MCF 10A (cell line): ENCODE results near the gene GPR155. TPM values are rescaled to one million over a fixed set of nuclear protein-coding genes. Genes with fewer than 3 reads are reported as not detected.

Experiments
- BruUV-seq: library from RNA; stranded (reverse); fragments of 400-500 nt; replicated peaks from 2 replicates; lab custom pipeline; 2021; lab: Mats Ljungman, UMichigan
- CTCF ChIA-PET: fragments of 300-600 bp; sonication (Branson Sonifier 250); formaldehyde crosslinking; extraction: SDS; loops from one replicate; lab custom pipeline; 2021; ENCODE audit warnings: antibody characterized with exemption, inconsistent platforms; lab: Yijun Ruan, JAX
- POLR2A ChIA-PET: fragments of 300-600, 350-650 bp; sonication (Branson Sonifier 250); formaldehyde crosslinking; extraction: SDS; loops from one replicate; lab custom pipeline; 2020; ENCODE audit warnings: antibody characterized with exemption, inconsistent platforms; lab: Yijun Ruan, JAX
- DNase-seq: peaks from one replicate; pipeline ENCODE4 v3.0.0-alpha.2; 2018; ENCODE audit not compliant: unreplicated experiment
- H3K27ac Mint-ChIP-seq: one replicate; pipeline ENCODE4 v1.8.0; 2022; ENCODE audit warnings: mild to moderate bottlenecking, low read depth, mixed read lengths; ENCODE audit not compliant: unreplicated experiment
- H3K27me3 Mint-ChIP-seq: one replicate; pipeline ENCODE4 v1.8.0; 2022; ENCODE audit warnings: mixed read lengths; ENCODE audit not compliant: insufficient read depth, unreplicated experiment
- H3K36me3 Mint-ChIP-seq: one replicate; pipeline ENCODE4 v1.8.0; 2022; ENCODE audit warnings: mild to moderate bottlenecking, moderate library complexity, mixed read lengths; ENCODE audit not compliant: insufficient read depth, unreplicated experiment
- H3K4me1 Mint-ChIP-seq: one replicate; pipeline ENCODE4 v1.8.0; 2022; ENCODE audit warnings: mixed read lengths; ENCODE audit not compliant: insufficient read depth, unreplicated experiment
- H3K4me3 Mint-ChIP-seq: one replicate; pipeline ENCODE4 v1.8.0; 2022; ENCODE audit warnings: mild to moderate bottlenecking, moderate library complexity, mixed read lengths; ENCODE audit not compliant: unreplicated experiment
- H3K9me3 Mint-ChIP-seq: one replicate; pipeline ENCODE4 v1.8.0; 2022; ENCODE audit warnings: mixed read lengths; ENCODE audit not compliant: unreplicated experiment
- CTCF ChIP-seq: fragments of 200-600 bp; IDR thresholded peaks from one replicate; pipeline ENCODE4 v1.8.0; 2022; ENCODE audit warnings: antibody characterized with exemption, mild to moderate bottlenecking; ENCODE audit not compliant: unreplicated experiment
- intact Hi-C: fragments of 100-400 bp; cut with micrococcal nuclease; formaldehyde crosslinking; loops from 2 replicates; pipeline ENCODE4 v1.14.1; 2022
- total RNA-seq: library from RNA; stranded (reverse); gene quantifications from 2 replicates; pipeline ENCODE4 v1.2.3, GENCODE V29; 2022

The GPR155 gene
- total RNA-seq, 1 experiment from 2014 or later, result 1.9 TPM

DNA sequence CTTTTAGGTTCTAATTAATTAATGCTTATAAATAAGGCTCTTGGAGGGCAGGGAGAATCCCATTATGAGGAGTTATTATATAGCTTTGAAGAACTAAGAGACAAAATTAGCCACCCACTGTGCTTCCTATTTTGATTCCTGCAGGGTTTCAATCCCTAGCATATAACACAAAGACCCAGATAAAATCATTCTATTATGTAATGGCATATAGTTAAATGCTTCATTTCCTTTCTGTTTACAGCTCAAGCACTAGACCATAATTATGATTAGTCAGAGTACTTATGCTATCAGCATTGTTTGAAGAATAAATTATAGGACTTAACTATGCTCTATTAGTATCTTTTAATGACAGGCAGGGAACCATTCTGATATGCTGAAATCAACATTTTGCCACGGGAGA, 9.1 kb downstream of the GPR155 start:
- no peak overlapping the region for H3K27ac Mint-ChIP-seq
- H3K9me3 Mint-ChIP-seq, result no peaks in the 10 kb centered on the region
- no peak overlapping the region for H3K4me3 Mint-ChIP-seq
- BruUV-seq, result no TSS peak
- TF ChIP-seq CTCF, result no peak
- CTCF ChIA-PET, result interaction anchor here (0.6 to 1.1 kb wide), 2 partner anchors 20 to 211 kb away, joined by 3 read pairs; no protein-coding TSS in a partner anchor
- no peaks in the 10 kb centered on the region for H3K36me3 Mint-ChIP-seq
- H3K4me1 Mint-ChIP-seq, result no peaks in the 10 kb centered on the region
- no peaks in the 10 kb centered on the region for H3K27me3 Mint-ChIP-seq
- intact Hi-C loops, result no loop called here
- DNase-seq, result no peak
- POLR2A ChIA-PET, result no interaction called here

DNA sequence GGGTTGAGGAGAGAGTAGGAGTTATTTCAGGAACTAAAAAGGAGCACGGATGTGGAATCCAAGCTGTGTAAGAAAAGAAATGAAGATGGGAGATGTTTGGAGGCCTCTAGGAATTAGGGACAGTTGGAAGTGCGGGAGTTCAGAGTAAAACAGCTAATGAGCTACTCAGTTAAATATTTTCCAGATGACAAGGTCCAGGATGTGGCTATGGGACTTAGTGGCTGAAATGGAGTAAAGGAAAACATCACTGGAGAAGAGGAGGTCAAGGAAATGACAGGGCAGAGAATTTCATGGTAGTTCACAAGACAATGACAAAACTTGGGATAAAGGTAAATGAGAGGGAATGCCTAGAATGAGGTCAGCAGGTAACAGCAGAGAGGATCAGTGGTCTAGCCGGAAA, 13.0 kb downstream of the GPR155 start:
- Mint-ChIP-seq H3K9me3 (no peaks in the 10 kb centered on the region), H3K27ac (no peak overlapping the region), H3K36me3 (no peaks in the 10 kb centered on the region), H3K4me1 (no peaks in the 10 kb centered on the region), H3K27me3 (no peaks in the 10 kb centered on the region), H3K4me3 (no peak overlapping the region)
- ChIA-PET CTCF (interaction anchor here (0.6 to 1.6 kb wide), 7 partner anchors 10 to 1776 kb away, joined by 3 to 12 read pairs (median 3); no protein-coding TSS in a partner anchor), POLR2A (interaction anchor here (0.6 to 2.3 kb wide), 2 partner anchors 12 to 14 kb away, joined by 3 to 13 read pairs; partner anchors contain the start of gene GPR155)
- intact Hi-C loops, result no loop called here
- no TSS peak for BruUV-seq
- no peak for DNase-seq
- TF ChIP-seq CTCF, result no peak

DNA sequence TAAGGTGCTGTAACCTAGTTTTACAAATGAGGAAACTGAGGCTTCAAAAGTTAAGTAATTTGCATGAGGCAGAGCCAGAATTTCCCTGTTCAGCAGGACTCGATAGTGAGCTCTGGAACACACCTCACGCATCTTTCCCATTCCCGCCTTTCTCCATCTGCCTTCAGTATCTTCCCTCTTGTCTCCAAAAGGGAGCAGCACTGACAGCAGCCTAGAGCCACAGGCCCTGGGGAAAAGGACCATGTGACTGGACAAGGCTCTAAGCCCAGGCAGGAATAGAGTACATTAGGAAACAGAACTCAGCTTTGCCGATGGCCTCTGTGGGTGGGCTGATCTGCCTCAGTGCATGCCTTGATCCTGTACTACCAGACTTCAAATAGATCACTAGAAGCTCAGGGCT, 21.5 kb downstream of the GPR155 start:
- intact Hi-C loops, result no loop called here
- H3K36me3 Mint-ChIP-seq, result no peaks in the 10 kb centered on the region
- no peaks in the 10 kb centered on the region for H3K4me1 Mint-ChIP-seq
- CTCF ChIA-PET, result interaction anchor here (1.1 to 1.5 kb wide), 6 partner anchors 11 to 224 kb away, joined by 3 to 6 read pairs (median 4); no protein-coding TSS in a partner anchor
- no peak overlapping the region for H3K27ac Mint-ChIP-seq
- H3K4me3 Mint-ChIP-seq, result no peak overlapping the region
- H3K9me3 Mint-ChIP-seq, result no peaks in the 10 kb centered on the region
- no TSS peak for BruUV-seq
- DNase-seq, result no peak
- POLR2A ChIA-PET, result no interaction called here
- no peaks in the 10 kb centered on the region for H3K27me3 Mint-ChIP-seq
- TF ChIP-seq CTCF, result no peak

- no peaks in the 10 kb centered on the region for H3K36me3 Mint-ChIP-seq
- H3K4me1 Mint-ChIP-seq, result no peaks in the 10 kb centered on the region
- TF ChIP-seq CTCF, result no peak
- H3K27me3 Mint-ChIP-seq, result no peaks in the 10 kb centered on the region
- intact Hi-C loops, result no loop called here
- no peak for DNase-seq
- no peak overlapping the region for H3K27ac Mint-ChIP-seq
- POLR2A ChIA-PET, result interaction anchor here (1.1 kb wide), 1 partner anchor 238 kb away, joined by 3 read pairs; no protein-coding TSS in a partner anchor
- no TSS peak for BruUV-seq
- CTCF ChIA-PET, result interaction anchor here (0.6 to 5.3 kb wide), 12 partner anchors 15 to 237 kb away, joined by 3 to 104 read pairs (median 5); partner anchors contain the start of gene GPR155
- H3K9me3 Mint-ChIP-seq, result no peaks in the 10 kb centered on the region
- H3K4me3 Mint-ChIP-seq, result no peak overlapping the region
Observed at GRCh38 chr2:174461221-174461620, 25.6 kb downstream of the GPR155 start.
